HCT116 (cell line): ENCODE measurements around the gene ARNT2.

ENCODE experiments used
- CEBPB ChIP-seq: IDR thresholded peaks from 2 replicates; pipeline ENCODE4 v1.6.1; 2012; ENCODE audit warnings: low read depth
- POLR2A ChIP-seq: IDR thresholded peaks from 2 replicates; pipeline ENCODE4 v1.7.0; 2011; ENCODE audit warnings: borderline replicate concordance; ENCODE audit not compliant: insufficient read depth, insufficient read length; ENCODE audit errors: extremely low read depth
- ZNF274 ChIP-seq: fragments of 200-500 bp; sonication (Bioruptor generic); IDR thresholded peaks from 2 replicates; pipeline ENCODE4 v1.6.1; 2014; ENCODE audit warnings: mild to moderate bottlenecking, low read depth, low read length, inconsistent platforms

- no peak for TF ChIP-seq POLR2A
- no peak for TF ChIP-seq CEBPB
- no peak for TF ChIP-seq ZNF274
Observed at GRCh38 chr15:80484333-80484864, 80.2 kb downstream of the ARNT2 start.
